Prostate gland (tissue), 2 donors: ENCODE measurements around the gene CAPN5.

Experiments used
- POLR2A ChIP-seq: fragments of 450-650 bp; IDR thresholded peaks from one replicate; pipeline ENCODE4 v1.6.1; 2016; ENCODE audit warnings: antibody characterized with exemption, mild to moderate bottlenecking
- POLR2AphosphoS5 ChIP-seq: sonication (generic); formaldehyde crosslinking; IDR thresholded peaks from one replicate; pipeline ENCODE4 v1.6.1; 2017; ENCODE audit warnings: antibody characterized with exemption
- TF ChIP-seq, protein P1 (sequence below), 4 experiments: fragments of 200-600 bp in 2 of 4; fragments of 450-650 bp in 2 of 4; sonication (generic) in 2 of 4; IDR thresholded peaks; 1 replicate in 3 of 4; 2 replicates in 1 of 4; pipeline ENCODE4 v1.5.1; 2016 to 2019; ENCODE audit warnings: antibody characterized with exemption in 4 of 4, mild to moderate bottlenecking in 2 of 4, moderate library complexity in 2 of 4

DNA sequence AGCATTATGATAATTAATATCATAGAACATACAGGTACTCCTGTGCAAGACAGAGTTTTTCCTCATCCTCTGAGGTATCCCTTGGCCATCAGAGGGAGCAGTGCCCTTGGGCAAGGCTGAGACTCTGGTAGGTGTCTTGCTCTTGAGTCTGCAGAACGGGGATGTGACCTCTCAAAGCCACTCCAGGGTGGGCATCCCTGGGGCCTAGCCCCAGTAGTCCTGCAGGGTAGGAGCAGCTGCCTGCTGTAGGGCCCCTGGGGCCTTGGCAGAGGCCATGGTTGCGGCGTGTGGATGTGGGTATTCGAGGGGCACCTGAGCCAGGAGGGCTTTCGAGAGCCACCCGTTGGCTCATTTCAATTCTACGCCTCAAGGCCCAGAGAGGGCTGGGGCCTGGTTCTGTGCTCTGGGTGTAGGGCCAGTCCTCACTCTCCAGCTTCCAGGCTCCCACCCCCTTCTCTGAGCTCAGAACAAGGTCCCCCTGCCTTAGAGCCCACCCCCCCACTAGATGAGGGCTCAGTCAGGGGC lies 28.1 kb downstream of the CAPN5 start:
- TF ChIP-seq POLR2AphosphoS5 (no peak), POLR2A (no peak)
- TF ChIP-seq, protein P1, sequence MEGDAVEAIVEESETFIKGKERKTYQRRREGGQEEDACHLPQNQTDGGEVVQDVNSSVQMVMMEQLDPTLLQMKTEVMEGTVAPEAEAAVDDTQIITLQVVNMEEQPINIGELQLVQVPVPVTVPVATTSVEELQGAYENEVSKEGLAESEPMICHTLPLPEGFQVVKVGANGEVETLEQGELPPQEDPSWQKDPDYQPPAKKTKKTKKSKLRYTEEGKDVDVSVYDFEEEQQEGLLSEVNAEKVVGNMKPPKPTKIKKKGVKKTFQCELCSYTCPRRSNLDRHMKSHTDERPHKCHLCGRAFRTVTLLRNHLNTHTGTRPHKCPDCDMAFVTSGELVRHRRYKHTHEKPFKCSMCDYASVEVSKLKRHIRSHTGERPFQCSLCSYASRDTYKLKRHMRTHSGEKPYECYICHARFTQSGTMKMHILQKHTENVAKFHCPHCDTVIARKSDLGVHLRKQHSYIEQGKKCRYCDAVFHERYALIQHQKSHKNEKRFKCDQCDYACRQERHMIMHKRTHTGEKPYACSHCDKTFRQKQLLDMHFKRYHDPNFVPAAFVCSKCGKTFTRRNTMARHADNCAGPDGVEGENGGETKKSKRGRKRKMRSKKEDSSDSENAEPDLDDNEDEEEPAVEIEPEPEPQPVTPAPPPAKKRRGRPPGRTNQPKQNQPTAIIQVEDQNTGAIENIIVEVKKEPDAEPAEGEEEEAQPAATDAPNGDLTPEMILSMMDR (IDR thresholded peaks at IDR 0.05), result no peak
